Activated T-helper 17 cell treated with anti-CD3 and anti-CD28 coated beads, Interleukin-2, amount 50 U/mL, for 72 hours (primary cell): ENCODE measurements around the gene HDAC9. TPM values are rescaled to one million over a fixed set of nuclear protein-coding genes. Genes with fewer than 3 reads are reported as not detected.

Experiments used
- ATAC-seq: fragments of 150-1000 bp; cut with Tn5 transposase; replicated peaks from 2 replicates; pipeline ENCODE4 v1.10.0; 2021; ENCODE audit warnings: mild to moderate bottlenecking, moderate library complexity
- H3K27ac Mint-ChIP-seq: one replicate; pipeline ENCODE4 v1.8.0; 2022; ENCODE audit warnings: mixed read lengths
- H3K27me3 Mint-ChIP-seq: one replicate; pipeline ENCODE4 v1.8.0; 2022; ENCODE audit warnings: mixed read lengths
- H3K36me3 Mint-ChIP-seq: one replicate; pipeline ENCODE4 v1.8.0; 2022; ENCODE audit warnings: low read depth, mild to moderate bottlenecking, mixed read lengths
- H3K4me1 Mint-ChIP-seq: one replicate; pipeline ENCODE4 v1.8.0; 2022; ENCODE audit warnings: mixed read lengths
- H3K4me3 Mint-ChIP-seq: one replicate; pipeline ENCODE4 v1.8.0; 2022; ENCODE audit warnings: mild to moderate bottlenecking, mixed read lengths
- H3K9me3 Mint-ChIP-seq: one replicate; pipeline ENCODE4 v1.8.0; 2022; ENCODE audit warnings: mixed read lengths
- total RNA-seq, 2 donors: library from RNA; stranded (reverse); gene quantifications; one replicate each; pipeline ENCODE4 v1.2.3, GENCODE V29; 2022

HDAC9 gene
- total RNA-seq, 2 donors from 2014 or later: 1.4 to 4.0 TPM

GRCh38 chr7:18648849-18649758, 153.6 kb downstream of the HDAC9 start:
- Mint-ChIP-seq H3K27ac (peak overlapping the region; percentile 37), H3K4me3 (peak overlapping the region; percentile 43), H3K9me3 (no peaks in the 10 kb centered on the region), H3K4me1 (no peaks in the 10 kb centered on the region), H3K27me3 (no peaks in the 10 kb centered on the region), H3K36me3 (no peaks in the 10 kb centered on the region)
- peak; percentile 75 for ATAC-seq

GRCh38 chr7:18653381-18654155, 158.0 kb downstream of the HDAC9 start:
- no peak overlapping the region for H3K27ac Mint-ChIP-seq
- H3K9me3 Mint-ChIP-seq: no peaks in the 10 kb centered on the region
- no peaks in the 10 kb centered on the region for H3K4me1 Mint-ChIP-seq
- no peak for ATAC-seq
- no peaks in the 10 kb centered on the region for H3K36me3 Mint-ChIP-seq
- no peak overlapping the region for H3K4me3 Mint-ChIP-seq
- no peaks in the 10 kb centered on the region for H3K27me3 Mint-ChIP-seq

- H3K4me1 Mint-ChIP-seq: no peaks in the 10 kb centered on the region
- no peaks in the 10 kb centered on the region for H3K9me3 Mint-ChIP-seq
- ATAC-seq: no peak
- H3K36me3 Mint-ChIP-seq: no peaks in the 10 kb centered on the region
- H3K4me3 Mint-ChIP-seq: no peak overlapping the region
- H3K27ac Mint-ChIP-seq: no peak overlapping the region
- H3K27me3 Mint-ChIP-seq: no peaks in the 10 kb centered on the region
Measured at GRCh38 chr7:18654709-18655108, 159.2 kb downstream of the HDAC9 start.

GRCh38 chr7:18655506-18655905, 160.0 kb downstream of the HDAC9 start:
- Mint-ChIP-seq H3K9me3 (no peaks in the 10 kb centered on the region), H3K27me3 (no peaks in the 10 kb centered on the region), H3K27ac (no peak overlapping the region), H3K4me3 (no peak overlapping the region), H3K36me3 (no peaks in the 10 kb centered on the region), H3K4me1 (no peaks in the 10 kb centered on the region)
- no peak for ATAC-seq

GRCh38 chr7:18655912-18656311, 160.4 kb downstream of the HDAC9 start:
- H3K27ac Mint-ChIP-seq: no peak overlapping the region
- no peaks in the 10 kb centered on the region for H3K4me1 Mint-ChIP-seq
- H3K9me3 Mint-ChIP-seq: no peaks in the 10 kb centered on the region
- no peak overlapping the region for H3K4me3 Mint-ChIP-seq
- H3K27me3 Mint-ChIP-seq: no peaks in the 10 kb centered on the region
- H3K36me3 Mint-ChIP-seq: no peaks in the 10 kb centered on the region
- no peak for ATAC-seq

- ATAC-seq: no peak
- H3K27me3 Mint-ChIP-seq: no peaks in the 10 kb centered on the region
- no peak overlapping the region for H3K4me3 Mint-ChIP-seq
- H3K36me3 Mint-ChIP-seq: no peaks in the 10 kb centered on the region
- H3K9me3 Mint-ChIP-seq: no peaks in the 10 kb centered on the region
- no peak overlapping the region for H3K27ac Mint-ChIP-seq
- H3K4me1 Mint-ChIP-seq: no peaks in the 10 kb centered on the region
Measured at GRCh38 chr7:18656362-18656761, 160.8 kb downstream of the HDAC9 start.

GRCh38 chr7:18659746-18660145, 164.2 kb downstream of the HDAC9 start:
- no peak for ATAC-seq

GRCh38 chr7:18663321-18663720, 167.8 kb downstream of the HDAC9 start:
- H3K9me3 Mint-ChIP-seq: no peaks in the 10 kb centered on the region
- H3K4me3 Mint-ChIP-seq: no peak overlapping the region
- H3K4me1 Mint-ChIP-seq: no peaks in the 10 kb centered on the region
- no peaks in the 10 kb centered on the region for H3K27me3 Mint-ChIP-seq
- no peak overlapping the region for H3K27ac Mint-ChIP-seq
- no peak for ATAC-seq
- no peaks in the 10 kb centered on the region for H3K36me3 Mint-ChIP-seq

More at GRCh38 chr7:18659746-18660145, 164.2 kb downstream of the HDAC9 start:
- Mint-ChIP-seq H3K27ac (no peak overlapping the region), H3K27me3 (no peaks in the 10 kb centered on the region), H3K4me3 (no peak overlapping the region), H3K9me3 (no peaks in the 10 kb centered on the region), H3K4me1 (no peaks in the 10 kb centered on the region), H3K36me3 (no peaks in the 10 kb centered on the region)

- Mint-ChIP-seq H3K4me3 (no peak overlapping the region), H3K27me3 (no peaks in the 10 kb centered on the region), H3K36me3 (no peaks in the 10 kb centered on the region), H3K9me3 (no peaks in the 10 kb centered on the region), H3K27ac (no peak overlapping the region), H3K4me1 (no peaks in the 10 kb centered on the region)
- ATAC-seq: peak; percentile 80
Measured at GRCh38 chr7:18666107-18666728, 170.7 kb downstream of the HDAC9 start.

GRCh38 chr7:18667466-18667865, 171.9 kb downstream of the HDAC9 start:
- no peaks in the 10 kb centered on the region for H3K27me3 Mint-ChIP-seq
- H3K4me3 Mint-ChIP-seq: no peak overlapping the region
- no peaks in the 10 kb centered on the region for H3K9me3 Mint-ChIP-seq
- no peak overlapping the region for H3K27ac Mint-ChIP-seq
- ATAC-seq: no peak
- H3K4me1 Mint-ChIP-seq: no peaks in the 10 kb centered on the region
- no peaks in the 10 kb centered on the region for H3K36me3 Mint-ChIP-seq

GRCh38 chr7:18671176-18671575, 175.6 kb downstream of the HDAC9 start:
- no peak overlapping the region for H3K4me3 Mint-ChIP-seq
- no peaks in the 10 kb centered on the region for H3K4me1 Mint-ChIP-seq
- no peak overlapping the region for H3K27ac Mint-ChIP-seq
- H3K9me3 Mint-ChIP-seq: no peaks in the 10 kb centered on the region
- H3K36me3 Mint-ChIP-seq: no peaks in the 10 kb centered on the region
- no peak for ATAC-seq
- peaks cover 3% of the 10 kb centered on the region for H3K27me3 Mint-ChIP-seq

GRCh38 chr7:18675579-18675978, 180.0 kb downstream of the HDAC9 start:
- Mint-ChIP-seq H3K36me3 (no peaks in the 10 kb centered on the region), H3K9me3 (no peaks in the 10 kb centered on the region), H3K4me1 (no peaks in the 10 kb centered on the region), H3K4me3 (no peak overlapping the region), H3K27me3 (peaks cover 3% of the 10 kb centered on the region), H3K27ac (no peak overlapping the region)
- no peak for ATAC-seq

GRCh38 chr7:18679261-18679660, 183.7 kb downstream of the HDAC9 start:
- Mint-ChIP-seq H3K9me3 (no peaks in the 10 kb centered on the region), H3K4me3 (no peak overlapping the region), H3K36me3 (no peaks in the 10 kb centered on the region), H3K27ac (no peak overlapping the region), H3K4me1 (no peaks in the 10 kb centered on the region), H3K27me3 (peaks cover 3% of the 10 kb centered on the region)
- no peak for ATAC-seq

- Mint-ChIP-seq H3K36me3 (no peaks in the 10 kb centered on the region), H3K27ac (no peak overlapping the region), H3K4me1 (no peaks in the 10 kb centered on the region), H3K9me3 (no peaks in the 10 kb centered on the region), H3K27me3 (peaks cover 3% of the 10 kb centered on the region), H3K4me3 (no peak overlapping the region)
- ATAC-seq: no peak
Measured at GRCh38 chr7:18680576-18680975, 185.0 kb downstream of the HDAC9 start.
